IMR-90 (cell line): Measurements from ENCODE around the gene CRYBG3.

Experiments
- BHLHE40 ChIP-seq: fragments of 150-350 bp; IDR thresholded peaks from 2 replicates; pipeline ENCODE4 v1.6.1; 2016; ENCODE audit warnings: mild to moderate bottlenecking, low read depth, low read length
- CEBPB ChIP-seq: IDR thresholded peaks from 2 replicates; pipeline ENCODE4 v1.6.1; 2012; ENCODE audit warnings: low read depth, low read length, improper control_type of control experiment
- ELK1 ChIP-seq: fragments of 150-350 bp; IDR thresholded peaks from 2 replicates; pipeline ENCODE4 v1.6.1; 2016; ENCODE audit warnings: low read depth, mild to moderate bottlenecking, low read length, moderate library complexity, borderline replicate concordance
- MAFK ChIP-seq: IDR thresholded peaks from 2 replicates; pipeline ENCODE4 v1.6.1; 2012; ENCODE audit warnings: low read depth, low read length, improper control_type of control experiment
- MAZ ChIP-seq: IDR thresholded peaks from 2 replicates; pipeline ENCODE4 v1.6.1; 2012; ENCODE audit warnings: low read depth, mild to moderate bottlenecking, low read length, improper control_type of control experiment, moderate library complexity, borderline replicate concordance
- NFE2L2 ChIP-seq: fragments of 150-350 bp; IDR thresholded peaks from 2 replicates; pipeline ENCODE4 v1.6.1; 2016; ENCODE audit warnings: low read depth, mild to moderate bottlenecking, low read length
- POLR2A ChIP-seq: IDR thresholded peaks from 2 replicates; pipeline ENCODE4 v1.6.1; 2012; ENCODE audit warnings: mild to moderate bottlenecking, low read depth, low read length
- RAD21 ChIP-seq: IDR thresholded peaks from 2 replicates; pipeline ENCODE4 v1.6.1; 2012; ENCODE audit warnings: low read length, improper control_type of control experiment
- RFX5 ChIP-seq: IDR thresholded peaks from 2 replicates; pipeline ENCODE4 v1.8.0; 2012; ENCODE audit warnings: low read depth, mild to moderate bottlenecking, low read length, moderate library complexity
- SMC3 ChIP-seq: fragments of 150-350 bp; IDR thresholded peaks from 2 replicates; pipeline ENCODE4 v1.6.1; 2016; ENCODE audit warnings: low read depth, mild to moderate bottlenecking, antibody characterized with exemption, low read length, moderate library complexity
- USF2 ChIP-seq: fragments of 150-350 bp; IDR thresholded peaks from 2 replicates; pipeline ENCODE4 v1.6.1; 2017; ENCODE audit warnings: mild to moderate bottlenecking, antibody characterized with exemption, low read length, low read depth
- TF ChIP-seq, protein P1 (sequence below): conservative IDR thresholded peaks from 2 replicates; pipeline ENCODE4 v1.5.1; 2012; ENCODE audit warnings: mild to moderate bottlenecking, low read depth, low read length, improper control_type of control experiment

DNA sequence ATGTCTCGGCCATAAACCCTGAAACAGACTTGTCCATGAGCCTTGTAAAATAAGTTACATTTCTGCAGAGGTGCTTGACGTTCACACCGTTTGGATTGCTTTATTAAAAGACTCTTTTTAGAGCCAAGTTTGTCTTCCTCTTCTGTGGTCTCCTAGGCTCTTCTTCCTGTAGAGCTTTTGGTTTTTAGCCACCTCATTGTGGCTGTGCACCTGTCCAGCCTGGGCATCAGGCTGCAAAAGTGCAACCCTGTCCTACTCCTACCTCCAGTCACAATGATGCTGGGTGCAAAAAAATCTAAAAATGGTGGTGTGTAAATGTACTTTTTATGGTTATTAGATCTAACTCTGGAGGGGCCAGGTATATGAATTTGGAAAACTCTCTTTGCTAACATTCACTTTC is 153.2 kb downstream of the CRYBG3 start:
- TF ChIP-seq SMC3: no peak
- TF ChIP-seq, protein P1, sequence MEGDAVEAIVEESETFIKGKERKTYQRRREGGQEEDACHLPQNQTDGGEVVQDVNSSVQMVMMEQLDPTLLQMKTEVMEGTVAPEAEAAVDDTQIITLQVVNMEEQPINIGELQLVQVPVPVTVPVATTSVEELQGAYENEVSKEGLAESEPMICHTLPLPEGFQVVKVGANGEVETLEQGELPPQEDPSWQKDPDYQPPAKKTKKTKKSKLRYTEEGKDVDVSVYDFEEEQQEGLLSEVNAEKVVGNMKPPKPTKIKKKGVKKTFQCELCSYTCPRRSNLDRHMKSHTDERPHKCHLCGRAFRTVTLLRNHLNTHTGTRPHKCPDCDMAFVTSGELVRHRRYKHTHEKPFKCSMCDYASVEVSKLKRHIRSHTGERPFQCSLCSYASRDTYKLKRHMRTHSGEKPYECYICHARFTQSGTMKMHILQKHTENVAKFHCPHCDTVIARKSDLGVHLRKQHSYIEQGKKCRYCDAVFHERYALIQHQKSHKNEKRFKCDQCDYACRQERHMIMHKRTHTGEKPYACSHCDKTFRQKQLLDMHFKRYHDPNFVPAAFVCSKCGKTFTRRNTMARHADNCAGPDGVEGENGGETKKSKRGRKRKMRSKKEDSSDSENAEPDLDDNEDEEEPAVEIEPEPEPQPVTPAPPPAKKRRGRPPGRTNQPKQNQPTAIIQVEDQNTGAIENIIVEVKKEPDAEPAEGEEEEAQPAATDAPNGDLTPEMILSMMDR: no peak
- no peak for TF ChIP-seq POLR2A
- TF ChIP-seq CEBPB: no peak
- TF ChIP-seq USF2: no peak
- TF ChIP-seq ELK1: no peak
- TF ChIP-seq BHLHE40: no peak
- TF ChIP-seq RAD21: no peak
- no peak for TF ChIP-seq MAFK
- no peak for TF ChIP-seq MAZ
- TF ChIP-seq NFE2L2: no peak
- no peak for TF ChIP-seq RFX5
